ENCODE data around the gene IPO11.
"Not testable (repeated sequence)": the region's sequence is repeated elsewhere in the genome, so short reads cannot be mapped to it uniquely, and the experiment has no call there.

IPO11 gene

DNA sequence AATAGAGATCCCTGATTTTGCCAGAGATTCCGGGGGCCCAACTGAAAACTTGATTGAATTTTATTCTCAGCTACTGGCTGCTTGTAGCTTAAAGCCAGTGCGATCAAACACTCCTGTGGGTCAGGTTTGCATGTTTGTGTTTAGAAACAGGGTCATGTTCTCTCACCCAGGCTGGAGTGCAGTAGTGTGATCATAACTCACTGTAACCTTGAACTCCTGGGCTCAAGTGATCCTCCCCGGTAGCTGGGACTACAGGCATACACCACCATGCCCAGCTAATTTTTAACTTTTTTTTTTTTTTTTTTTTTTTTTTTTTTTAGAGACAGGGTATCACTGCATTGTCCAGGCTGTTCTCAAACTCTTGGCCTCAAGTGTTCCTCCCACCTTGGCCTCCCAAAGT, 232.7 kb downstream of the IPO11 start:
- DNase-seq (ENCODE audit: low spot score): no peak

DNA sequence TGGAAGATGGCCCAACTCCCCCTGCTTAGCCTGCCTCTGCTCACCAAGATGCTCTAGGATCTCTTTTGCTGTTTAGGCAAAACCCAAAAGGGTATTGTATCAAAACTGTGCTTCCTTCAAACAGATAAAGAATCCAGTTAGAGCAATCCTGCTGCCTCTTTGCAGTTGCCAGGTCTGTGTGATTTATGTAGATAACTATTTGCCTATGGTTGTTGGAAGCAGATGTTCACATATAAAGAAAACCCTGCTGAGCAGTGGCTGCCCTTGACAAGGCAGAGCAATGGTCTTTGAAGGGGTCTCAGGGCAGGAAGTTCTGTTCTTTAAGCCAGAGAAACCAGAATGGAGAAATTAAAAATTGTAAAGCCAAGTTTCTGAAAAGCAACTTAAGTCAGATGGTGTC, 234.7 kb downstream of the IPO11 start:
- DNase-seq (ENCODE audit: low spot score): no peak

DNA sequence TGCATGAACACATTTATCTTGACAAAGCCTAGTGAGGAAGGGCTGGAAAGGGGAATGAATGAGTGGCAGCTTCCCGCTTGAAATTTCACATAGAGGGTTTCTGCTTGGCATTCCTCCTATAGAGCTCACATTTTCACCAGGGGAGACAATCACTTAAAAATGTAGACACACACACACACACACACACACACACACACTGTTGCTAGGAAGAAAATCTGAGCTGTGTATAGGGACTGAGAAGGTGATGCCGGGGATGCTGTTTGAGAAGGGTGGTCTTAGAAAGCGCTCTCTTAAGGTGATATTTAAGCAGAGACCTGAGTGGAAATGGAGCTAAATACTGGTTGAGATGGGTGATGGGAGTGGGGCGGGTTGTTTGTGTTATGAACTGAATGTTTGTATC, 236.5 kb downstream of the IPO11 start:
- DNase-seq (ENCODE audit: low spot score): no peak

DNA sequence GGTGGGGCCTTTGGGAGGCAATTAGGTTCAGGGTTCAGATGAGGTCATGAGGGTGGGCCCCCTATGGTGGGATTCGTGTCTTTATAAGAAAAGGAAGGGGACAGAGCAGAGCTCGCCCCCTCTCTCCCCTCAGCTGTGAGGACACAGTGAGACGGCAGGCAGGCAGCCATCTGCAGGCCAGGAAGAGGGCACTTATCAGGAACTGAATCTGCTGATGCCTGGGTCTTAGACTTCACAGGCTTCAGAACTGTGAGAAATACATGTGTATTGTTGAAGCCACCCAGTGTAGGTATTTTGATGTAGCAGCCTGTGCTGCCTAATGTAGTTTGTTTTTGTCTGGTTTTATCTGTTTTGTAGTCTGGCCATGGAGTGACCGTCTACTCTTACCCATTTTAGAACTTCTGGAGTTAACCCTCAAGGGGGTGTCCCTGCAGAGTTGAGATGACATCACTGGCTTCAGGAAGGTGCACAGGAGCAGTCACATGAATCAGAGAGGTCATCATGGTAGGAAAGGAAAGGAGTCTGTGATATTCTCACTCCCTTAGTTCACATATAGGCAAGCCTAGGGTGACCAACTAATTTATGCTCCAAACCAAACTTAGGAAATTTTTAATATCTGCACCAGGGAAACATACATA, 237.0 kb downstream of the IPO11 start:
- DNase-seq (ENCODE audit: low spot score): no peak

DNA sequence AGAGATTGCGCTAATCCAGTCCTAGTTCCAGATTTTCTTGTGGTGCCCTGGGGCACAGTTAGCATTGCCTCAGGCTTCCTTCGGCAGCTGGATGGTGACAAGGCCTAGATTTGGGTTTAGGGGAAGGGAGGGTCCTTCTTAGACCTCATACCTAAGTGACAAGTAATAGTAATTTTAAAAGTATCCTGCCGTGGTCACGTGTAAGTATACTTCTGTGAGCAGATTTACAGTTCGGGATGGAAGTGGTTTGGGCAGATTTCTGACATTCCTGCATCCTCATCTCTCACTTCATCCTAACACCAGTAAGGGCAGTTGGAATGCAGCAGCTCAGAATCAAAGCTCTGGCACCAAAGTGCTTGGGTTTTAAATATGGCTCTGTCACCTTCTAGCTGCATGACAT, 237.6 kb downstream of the IPO11 start:
- no peak for DNase-seq (ENCODE audit: low spot score)

DNA sequence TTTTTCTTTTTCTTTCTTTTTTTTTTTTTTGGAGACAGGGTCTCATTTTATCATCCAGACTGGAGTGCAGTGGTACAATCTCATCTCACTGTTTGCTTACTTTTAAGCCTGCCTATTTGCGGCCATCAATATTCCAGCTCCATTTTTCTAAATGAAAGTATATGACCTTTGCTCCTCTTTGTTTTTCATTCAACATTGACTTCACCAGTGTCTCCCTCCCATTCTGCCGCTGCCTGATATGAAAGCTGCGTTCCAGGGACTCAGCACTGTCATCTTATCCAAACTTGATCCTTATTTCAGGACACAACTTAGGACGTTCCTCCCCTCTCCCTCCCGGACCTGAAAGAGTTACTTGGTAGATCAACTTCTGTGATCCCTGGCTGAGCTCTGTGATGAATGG, 239.7 kb downstream of the IPO11 start:
- DNase-seq (ENCODE audit: low spot score): no peak

DNA sequence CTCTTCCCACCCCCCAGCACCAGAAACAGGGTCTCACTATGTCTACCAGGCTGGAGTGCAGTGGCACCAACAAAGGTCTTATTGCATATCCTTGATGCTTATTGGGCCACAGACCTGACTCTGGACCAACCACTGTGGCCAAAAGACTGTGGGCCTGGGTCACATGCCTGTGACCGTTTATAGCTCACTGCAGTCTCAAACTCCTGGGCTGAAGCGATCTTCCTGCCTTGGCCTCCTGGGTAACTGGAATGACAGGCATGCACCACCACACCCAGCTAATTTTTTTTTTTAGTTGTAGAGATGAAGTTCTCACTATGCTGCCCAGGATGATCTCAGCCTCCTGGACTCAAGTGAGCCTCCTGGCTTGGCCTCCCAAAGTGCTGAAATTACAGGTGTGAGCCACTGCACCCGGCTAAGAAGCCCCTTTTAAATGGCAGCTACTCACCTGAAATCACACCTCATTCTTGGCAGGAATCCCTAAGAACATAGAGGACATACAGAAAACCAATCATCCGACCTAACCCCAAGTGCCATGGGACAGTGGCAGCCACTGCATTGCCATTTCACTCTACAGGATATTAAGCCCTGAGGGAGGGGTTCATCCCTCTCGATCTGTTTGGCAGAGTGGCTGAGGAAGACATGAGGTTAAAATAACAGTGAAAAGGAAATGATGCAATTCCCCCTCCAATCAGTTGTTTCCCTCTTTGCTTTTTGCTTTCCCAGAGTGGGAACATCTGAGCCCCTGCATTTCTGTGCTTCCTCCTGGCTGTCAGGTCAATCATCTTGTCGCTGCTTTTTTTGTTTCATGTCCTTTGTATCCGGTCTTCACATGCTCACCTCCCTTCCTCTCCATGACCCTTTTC, 240.7 kb downstream of the IPO11 start:
- DNase-seq (ENCODE audit: low spot score): no peak

DNA sequence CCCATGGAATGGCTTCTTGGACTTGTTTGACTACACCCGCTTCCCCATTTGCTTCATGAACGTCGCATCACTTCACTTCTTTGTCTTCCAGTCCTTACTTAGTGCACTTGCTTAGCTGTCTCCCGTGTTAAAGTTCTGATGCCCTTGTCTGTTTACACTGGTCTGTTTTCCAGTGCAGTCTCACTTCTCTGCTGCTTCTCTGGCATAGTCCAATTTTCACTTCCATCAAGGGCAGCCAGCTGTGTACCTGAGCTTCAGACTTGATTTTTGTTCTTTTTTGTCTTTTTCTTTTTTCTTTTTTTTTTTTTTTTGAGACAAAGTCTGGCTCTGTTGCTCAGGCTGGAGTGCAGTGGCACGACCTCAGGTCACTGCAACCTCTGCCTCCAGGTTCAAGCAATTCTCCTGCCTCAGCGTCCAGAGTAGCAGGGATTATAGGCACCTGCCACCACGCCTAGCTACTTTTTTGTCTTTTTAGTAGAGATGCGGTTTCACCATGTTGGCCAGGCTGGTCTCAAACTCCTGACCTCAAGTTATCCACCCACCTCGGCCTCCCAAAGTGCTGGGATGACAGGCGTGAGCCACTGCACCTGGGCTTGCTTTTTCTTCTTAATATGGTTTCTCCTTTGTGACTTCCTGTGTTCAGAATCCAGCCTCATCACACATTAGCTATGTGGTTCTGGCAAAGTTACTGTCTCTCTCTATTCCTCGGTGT, 241.5 kb downstream of the IPO11 start:
- DNase-seq (ENCODE audit: low spot score): no peak

DNA sequence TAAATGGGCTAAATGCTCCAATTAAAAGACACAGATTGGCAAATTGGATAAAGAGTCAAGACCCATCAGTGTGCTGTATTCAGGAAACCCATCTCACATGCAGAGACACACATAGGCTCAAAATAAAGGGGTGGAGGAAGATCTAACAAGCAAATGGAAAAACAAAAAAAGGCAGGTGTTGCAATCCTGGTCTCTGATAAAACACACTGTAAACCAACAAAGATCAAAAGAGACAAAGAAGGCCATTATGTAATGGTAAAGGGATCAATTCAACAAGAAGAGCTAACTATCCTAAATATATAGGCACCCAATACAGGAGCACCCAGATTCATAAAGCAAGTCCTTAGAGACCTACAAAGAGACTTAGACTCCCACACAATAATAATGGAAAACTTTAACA, 245.2 kb downstream of the IPO11 start:
- not testable (repeated sequence) for DNase-seq (ENCODE audit: low spot score)

DNA sequence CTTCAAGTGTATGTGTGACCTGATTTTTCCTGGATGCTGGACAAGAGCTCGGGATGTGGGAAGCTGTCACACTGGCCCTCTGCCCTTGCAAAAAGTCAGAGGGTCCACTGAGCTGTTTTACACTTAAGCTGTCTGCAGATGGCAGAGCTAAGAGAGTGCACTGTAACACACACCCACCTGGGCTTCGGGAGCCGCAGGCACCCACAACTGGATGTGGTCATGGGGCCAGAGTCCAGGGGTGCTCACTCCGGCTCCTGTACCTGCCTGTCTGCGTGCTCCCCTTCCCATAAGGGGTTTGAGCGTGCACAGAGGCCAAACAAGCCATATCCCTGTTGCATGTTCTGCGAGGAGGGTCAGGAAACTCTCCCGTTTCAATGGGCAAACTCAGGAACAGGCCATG, 248.6 kb downstream of the IPO11 start:
- no peak for DNase-seq (ENCODE audit: low spot score)

DNA sequence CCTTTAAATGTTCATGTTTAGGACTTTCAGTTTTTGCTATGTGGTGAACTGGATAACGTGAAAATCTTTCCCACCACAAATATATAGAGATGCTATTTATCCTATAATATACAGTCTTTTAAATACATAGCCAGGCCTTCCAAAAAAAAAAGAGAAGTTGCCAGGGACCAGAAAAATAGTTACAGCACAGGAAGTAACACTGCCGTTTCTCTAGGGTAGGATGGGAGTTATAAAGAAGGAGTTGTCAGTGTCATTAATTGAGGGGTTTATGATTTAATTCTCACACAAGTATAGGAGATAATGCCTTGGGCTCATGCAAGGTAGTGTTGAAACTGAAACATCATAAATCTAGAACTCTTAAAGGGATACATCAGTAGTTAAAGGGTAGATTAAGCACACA, 250.0 kb downstream of the IPO11 start:
- no peak for DNase-seq (ENCODE audit: low spot score)

DNA sequence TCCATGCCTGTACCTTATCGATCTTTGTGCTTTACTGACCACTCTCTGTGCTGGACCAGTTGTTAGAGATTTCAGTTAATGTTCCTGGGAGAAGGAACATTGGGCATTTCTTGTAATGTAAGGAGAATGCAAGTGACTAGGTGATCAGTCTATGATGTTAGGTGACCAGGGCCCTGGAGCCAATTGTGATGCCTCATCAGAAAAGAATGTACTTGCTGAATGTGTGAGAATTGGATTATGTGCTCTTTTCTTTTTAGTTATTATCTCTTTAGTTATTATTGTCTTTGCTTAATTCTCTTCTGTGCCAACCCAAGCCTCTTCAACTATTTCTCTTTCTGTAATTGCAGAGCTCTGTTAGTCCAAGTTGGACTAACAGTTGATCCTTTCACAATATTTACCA, 258.9 kb downstream of the IPO11 start:
- no peak for DNase-seq (ENCODE audit: low spot score)

DNA sequence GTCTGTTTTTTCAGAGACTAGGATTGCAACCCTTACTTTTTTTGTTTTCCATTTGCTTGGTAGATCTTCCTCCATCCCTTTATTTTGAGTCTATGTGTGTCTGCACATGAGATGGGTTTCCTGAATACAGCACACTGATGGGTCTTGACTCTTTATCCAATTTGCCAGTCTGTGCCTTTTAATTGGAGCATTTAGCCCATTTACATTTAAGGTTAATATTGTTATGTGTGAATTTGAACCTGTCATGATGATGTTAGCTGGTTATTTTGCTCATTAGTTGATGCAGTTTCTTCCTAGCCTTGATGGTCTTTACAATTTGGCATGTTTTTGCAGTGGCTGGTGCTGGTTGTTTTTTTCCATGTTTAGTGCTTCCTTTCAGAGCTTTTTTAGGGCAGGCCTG, 264.0 kb downstream of the IPO11 start:
- not testable (repeated sequence) for DNase-seq (ENCODE audit: low spot score)
